K562 (cell line): ENCODE results near the gene YPEL2. TPM values are rescaled to one million over a fixed set of nuclear protein-coding genes. Genes with fewer than 3 reads are reported as not detected.
A peak's percentile ranks its signal among the peaks of the same experiment; 100 is the strongest.

Source experiments
- ATAC-seq: fragments of 200-7000 bp; cut with Tn5 transposase; 3 replicates; pipeline ENCODE4 v1.9.1; 2020; ENCODE audit warnings: moderate library complexity
- BruUV-seq: library from RNA; stranded (reverse); fragments of 400-500 nt; replicated peaks from 2 replicates; lab custom pipeline; 2021; lab: Mats Ljungman, UMichigan
- CTCF ChIA-PET: fragments of 300-600 bp; formaldehyde crosslinking; extraction: SDS; loops from one replicate; lab custom pipeline; 2021; ENCODE audit warnings: low intra/inter-chr PET ratio; lab: Yijun Ruan, JAX
- POLR2A ChIA-PET: fragments of 300-600, 350-650 bp; sonication (Branson Sonifier 250); formaldehyde crosslinking; extraction: SDS; loops from one replicate; lab custom pipeline; 2021; ENCODE audit warnings: antibody characterized with exemption, inconsistent platforms; lab: Yijun Ruan, JAX
- DNase-seq, 4 experiments: peaks; one replicate each; pipeline versions ENCODE4 v3.0.0 to v3.0.0-alpha.2; 2011 to 2018; ENCODE audit warnings: low spot score in 3 of 4, mixed read lengths in 3 of 4; ENCODE audit errors: extremely low read depth in 1 of 4
- FAIRE-seq: peaks from 2 replicates; lab custom pipeline; 2011; peaks lifted over from hg19 to GRCh38; lab: Jason Lieb, UNC
- H2AFZ ChIP-seq: 2 replicates; pipeline ENCODE4 v1.6.0; 2011; ENCODE audit warnings: low read depth, low read length, control low read depth, inconsistent platforms
- H3K27ac ChIP-seq: fragments of 200-600 bp; 3 replicates; pipeline ENCODE4 v1.8.0; 2011; ENCODE audit warnings: low read depth, mild to moderate bottlenecking, control low read depth, inconsistent platforms, low read length, moderate library complexity, mixed read lengths; ENCODE audit errors: extremely low read depth
- H3K27me3 ChIP-seq, 2 experiments: fragments of 300-600 bp in 1 of 2; 2 replicates in 1 of 2; 3 replicates in 1 of 2; pipeline versions ENCODE4 v1.6.0 to v1.8.0; 2011; ENCODE audit warnings: inconsistent platforms in 2 of 2, low read length in 2 of 2, mild to moderate bottlenecking in 1 of 2, mixed read lengths in 1 of 2, moderate library complexity in 1 of 2; ENCODE audit not compliant: control insufficient read depth in 2 of 2, insufficient read depth in 2 of 2
- H3K36me3 ChIP-seq: fragments of 300-600 bp; 3 replicates; pipeline ENCODE4 v1.8.0; 2011; ENCODE audit warnings: mild to moderate bottlenecking, low read length, inconsistent platforms; ENCODE audit not compliant: control insufficient read depth, insufficient read depth
- H3K4me1 ChIP-seq, 2 experiments: fragments of 200-600 bp in 1 of 2; replicated peaks in 1 of 2; 2 replicates in 1 of 2; 3 replicates in 1 of 2; pipeline versions ENCODE4 v1.5.1 to v1.8.0; 2011; ENCODE audit warnings: inconsistent platforms in 2 of 2, low read length in 2 of 2, mild to moderate bottlenecking in 1 of 2, mixed read lengths in 1 of 2, moderate library complexity in 1 of 2; ENCODE audit not compliant: control insufficient read depth in 2 of 2, insufficient read depth in 2 of 2
- H3K4me2 ChIP-seq: 2 replicates; pipeline ENCODE4 v1.6.1; 2011; ENCODE audit warnings: low read length, control low read depth, inconsistent platforms, mixed read lengths; ENCODE audit not compliant: insufficient read depth
- H3K4me3 ChIP-seq: fragments of 200-600 bp; sonication (generic), shearing (Covaris generic); 2 replicates; pipeline ENCODE4 v1.5.1; 2016; ENCODE audit warnings: control low read depth, inconsistent platforms
- H3K79me2 ChIP-seq: fragments of 200-600 bp; 3 replicates; pipeline ENCODE4 v1.8.0; 2011; ENCODE audit warnings: low read length, inconsistent platforms; ENCODE audit not compliant: control insufficient read depth, insufficient read depth
- H3K9ac ChIP-seq, 2 experiments: 2 replicates each; pipeline versions ENCODE4 v1.6.0 to v1.6.1; 2011; ENCODE audit warnings: low read depth in 2 of 2, low read length in 2 of 2, control low read depth in 1 of 2, inconsistent platforms in 1 of 2, mild to moderate bottlenecking in 1 of 2, mixed read lengths in 1 of 2; ENCODE audit not compliant: insufficient read depth in 1 of 2
- H3K9me1 ChIP-seq: one replicate; pipeline ENCODE4 v1.6.0; 2011; ENCODE audit warnings: inconsistent platforms, mild to moderate bottlenecking, low read length, moderate library complexity; ENCODE audit not compliant: control insufficient read depth, insufficient read depth
- H3K9me3 ChIP-seq: replicated peaks from 2 replicates; pipeline ENCODE4 v1.5.1; 2011; ENCODE audit warnings: low read depth, low read length, inconsistent platforms; ENCODE audit not compliant: control insufficient read depth, insufficient read depth
- H4K20me1 ChIP-seq: replicated peaks from 2 replicates; pipeline ENCODE4 v1.6.1; 2011; ENCODE audit warnings: low read length, inconsistent platforms, mixed read lengths; ENCODE audit not compliant: control insufficient read depth, insufficient read depth
- ARID4B ChIP-seq: sonication (generic); formaldehyde crosslinking; IDR thresholded peaks from 2 replicates; pipeline ENCODE4 v1.8.0; 2022; ENCODE audit warnings: mild to moderate bottlenecking, missing genetic modification reagents
- CEBPG ChIP-seq, 3 experiments: fragments of 200-800 bp in 1 of 3; sonication (Bioruptor generic) in 1 of 3; sonication (generic) in 1 of 3; formaldehyde crosslinking in 1 of 3; IDR thresholded peaks in 2 of 3; conservative IDR thresholded peaks in 1 of 3; 2 replicates each; pipeline versions ENCODE4 v1.6.1 to v1.8.0; 2016 to 2022; ENCODE audit warnings: missing compliant biosample characterization in 2 of 3, missing genetic modification characterization in 2 of 3, mild to moderate bottlenecking in 1 of 3, missing genetic modification reagents in 1 of 3
- MEF2D ChIP-seq: conservative IDR thresholded peaks from 2 replicates; pipeline ENCODE4 v1.6.1; 2016; ENCODE audit warnings: low read depth, missing genetic modification characterization, missing compliant biosample characterization
- NFATC3 ChIP-seq: fragments of 450-650 bp; IDR thresholded peaks from 2 replicates; pipeline ENCODE4 v1.6.1; 2017; ENCODE audit warnings: mild to moderate bottlenecking
- ZNF133 ChIP-seq: fragments of 250-450 bp; sonication (Bioruptor Pico); IDR thresholded peaks from 2 replicates; pipeline ENCODE4 v1.4.0; 2020; ENCODE audit warnings: mild to moderate bottlenecking
- ZNF384 ChIP-seq: IDR thresholded peaks from 2 replicates; pipeline ENCODE4 v1.6.1; 2012; ENCODE audit warnings: low read depth, low read length, improper control_type of control experiment
- ZNF79 ChIP-seq: fragments of 250-450 bp; sonication (Bioruptor Pico); IDR thresholded peaks from 2 replicates; pipeline ENCODE4 v1.4.0; 2020; ENCODE audit warnings: low read depth, mild to moderate bottlenecking, moderate library complexity
- WGBS: fragments of 100-300 bp; shearing (Covaris generic); methylation state at CpG from one replicate; pipeline ENCODE4 v1.1.6; 2016; ENCODE audit warnings: low coverage, mixed read lengths; ENCODE audit not compliant: insufficient coverage; ENCODE audit errors: missing lambda C conversion rate; 5-methylcytosine and 5-hydroxymethylcytosine counted together
- in situ Hi-C: fragments of 300-500 bp; cut with MboI; formaldehyde crosslinking; loops from 4 replicates; pipeline ENCODE4 v1.15.0; 2018; ENCODE audit warnings: inconsistent platforms, mixed read lengths
- intact Hi-C: fragments of 100-400 bp; cut with micrococcal nuclease; formaldehyde crosslinking; loops from 2 replicates; pipeline ENCODE4 v1.14.2; 2022
- polyA plus RNA-seq, 8 experiments: library from polyadenylated mRNA; depleted of rRNA in 4 of 8; stranded (reverse) in 5 of 8; unstranded in 3 of 8; fragments of >200 nt; fragmentation: Nextera tagmentation in 2 of 8; fragmentation: Illumina TruSeq in 1 of 8; extraction: Ambion mirVana in 2 of 8; extraction: Trizol in 1 of 8; gene quantifications; 2 replicates each; pipeline versions ENCODE4 v1.2.1 to v1.2.3, GENCODE V29; 2011 to 2014; ENCODE audit warnings: inconsistent platforms in 1 of 8, missing spikeins in 1 of 8
- total RNA-seq, 7 experiments: library from RNA; depleted of rRNA in 6 of 7; stranded (reverse); fragments of >200 nt in 6 of 7; fragmentation: Illumina TruSeq in 2 of 7; extraction: Trizol in 2 of 7; gene quantifications; 2 replicates each; pipeline versions ENCODE4 v1.2.1 to v1.2.3, GENCODE V29; 2011 to 2021; ENCODE audit warnings: low replicate concordance in 1 of 7

Gene YPEL2
- total and polyA plus RNA-seq, 9 of the 15 experiments (the other 6 are each of a cell fraction or from before 2014, with no cell fraction given): 0.11 to 2.4 (median 0.47) TPM

DNA sequence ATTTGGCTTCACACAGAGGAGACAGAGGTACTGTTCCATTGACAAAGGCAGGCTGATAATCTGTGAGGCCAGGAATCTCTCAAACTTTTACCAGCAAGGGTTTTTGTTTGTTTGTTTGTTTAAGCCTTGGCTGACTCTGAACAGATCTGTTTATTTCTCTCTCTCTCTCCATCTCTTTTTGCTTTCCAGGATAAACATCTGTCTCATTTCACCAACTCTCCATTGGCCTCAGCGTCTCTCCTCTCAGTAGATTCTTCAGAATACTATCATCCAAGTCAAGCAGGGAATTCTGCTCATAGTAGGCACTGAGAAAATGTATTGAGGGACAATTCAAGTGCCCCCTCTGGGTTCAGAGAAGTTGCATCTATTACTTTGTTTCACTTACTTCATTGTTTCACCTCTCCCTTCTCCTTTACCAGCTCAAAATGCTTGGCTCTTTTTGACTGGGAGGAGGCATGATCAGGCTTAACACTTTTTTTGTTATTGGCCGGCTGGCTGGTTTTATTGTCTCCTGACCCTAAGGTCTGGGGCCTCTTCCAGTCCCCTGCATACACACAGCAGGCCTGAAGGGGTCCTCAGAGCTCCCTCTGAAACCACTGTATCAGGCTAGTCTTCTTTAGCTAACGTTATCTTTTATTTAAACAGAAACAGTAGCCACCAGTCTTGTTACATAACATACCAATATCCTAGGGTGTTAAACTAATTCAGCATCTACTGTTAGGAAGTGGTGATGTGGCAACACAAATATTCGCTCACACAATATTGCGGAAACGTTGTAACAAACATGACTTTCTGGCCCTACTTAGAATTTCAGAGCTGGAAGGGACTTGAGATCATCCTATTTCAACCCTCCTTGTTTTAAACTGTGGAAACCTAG lies 2.0 kb upstream of the YPEL2 start:
- Histone ChIP-seq H4K20me1 (0 out of 2 replicates have a peak, but pooled peaks cover 5% of the 10 kb centered on the region), H3K9me3 (no peaks in the 10 kb centered on the region), H3K79me2 (no peaks in the 10 kb centered on the region), H3K36me3 (no peaks in the 10 kb centered on the region), H2AFZ (peak overlapping the region; percentile 84), H3K4me1 (peaks cover 16 to 23% of the 10 kb centered on the region in 2 experiments; a peak in 4 of 5 replicates), H3K9me1 (no peaks in the 10 kb centered on the region), H3K4me2 (peak overlapping the region; percentile 26), H3K4me3 (no peak overlapping the region), H3K27me3 (peaks cover 20 to 21% of the 10 kb centered on the region in 2 experiments), H3K27ac (no peak overlapping the region), H3K9ac (no peak overlapping the region)
- FAIRE-seq (peak; percentile 92), ATAC-seq (peak; percentile 82), DNase-seq (peak; percentile 66 to 77 (median 72))
- POLR2A ChIA-PET: interaction anchor here (1.0 kb wide), 2 partner anchors 10 to 19 kb away, joined by 3 to 5 read pairs; no protein-coding TSS in a partner anchor
- BruUV-seq: no TSS peak
- 7% methylated on average over 6 of the region's 6 CpGs for WGBS
- CTCF ChIA-PET: interaction anchor here (0.6 to 1.3 kb wide), 3 partner anchors 11 to 111 kb away, joined by 4 to 5 read pairs (median 5); no protein-coding TSS in a partner anchor
- in situ Hi-C loops: no loop called here
- intact Hi-C loops: loop anchor here (1.0 to 5.0 kb wide), 2 partner anchors 38 to 111 kb away; no protein-coding TSS in a partner anchor
- TF ChIP-seq ZNF133 (CRISPR knock-in tag): no peak
- peak; percentile 44; the same call in 1 of the 2 replicates for TF ChIP-seq NFATC3
- no peak for TF ChIP-seq MEF2D
- no peak for TF ChIP-seq ARID4B (CRISPR knock-in tag)
- peak; percentile 35; the same call in 1 of the 2 replicates for TF ChIP-seq ZNF384
- no peak for TF ChIP-seq CEBPG (CRISPR knock-in tag; IDR thresholded peaks at IDR 0.05)
- peak in 1 of 2 experiments; percentile 43; a peak in 1 of 4 replicates for TF ChIP-seq CEBPG (tag; conservative IDR thresholded peaks at IDR 0.05 in 1 of 2, IDR thresholded peaks at IDR 0.05 in 1 of 2)
- TF ChIP-seq ZNF79 (CRISPR knock-in tag): no peak
